ENCODE data around the gene MCC.

MCC gene

GRCh38 chr5:112996830-112997374, 491.4 kb downstream of the MCC start:
- Histone ChIP-seq H3K4me2 (ENCODE audit: low read depth, low read length) (no peak overlapping the region), H3K9me2 (replicated peaks; ENCODE audit: insufficient read depth, low read length) (no peaks in the 10 kb centered on the region), H3F3A (ENCODE audit: insufficient read depth, low read length) (no peaks in the 10 kb centered on the region), H3K9ac (ENCODE audit: low read length) (no peak overlapping the region), H3K9me3 (replicated peaks; ENCODE audit: insufficient read depth, low read length) (no peaks in the 10 kb centered on the region), H2AFZ (ENCODE audit: low read length) (no peak overlapping the region), H3K79me2 (ENCODE audit: low read length) (peaks cover 52% of the 10 kb centered on the region), H3K4me1 (ENCODE audit: low read length) (peaks cover 8% of the 10 kb centered on the region; the same call in 1 of the 2 replicates), H3K4me3 (ENCODE audit: low read length) (no peak overlapping the region), H3K27ac (ENCODE audit: low read length) (no peak overlapping the region), H3K36me3 (replicated peaks; ENCODE audit: insufficient read depth, low read length) (no peaks in the 10 kb centered on the region), H4K20me1 (ENCODE audit: insufficient read depth, low read length) (no peaks in the 10 kb centered on the region), H3K27me3 (replicated peaks; ENCODE audit: insufficient read depth, low read length) (no peaks in the 10 kb centered on the region)
- DNase-seq: no peak
- TF ChIP-seq EZH2 (optimal IDR thresholded peaks at IDR 0.05; ENCODE audit: low read depth, low read length) (no peak), CTCF (IDR thresholded peaks at IDR 0.05; ENCODE audit: low read length) (no peak)

DNA sequence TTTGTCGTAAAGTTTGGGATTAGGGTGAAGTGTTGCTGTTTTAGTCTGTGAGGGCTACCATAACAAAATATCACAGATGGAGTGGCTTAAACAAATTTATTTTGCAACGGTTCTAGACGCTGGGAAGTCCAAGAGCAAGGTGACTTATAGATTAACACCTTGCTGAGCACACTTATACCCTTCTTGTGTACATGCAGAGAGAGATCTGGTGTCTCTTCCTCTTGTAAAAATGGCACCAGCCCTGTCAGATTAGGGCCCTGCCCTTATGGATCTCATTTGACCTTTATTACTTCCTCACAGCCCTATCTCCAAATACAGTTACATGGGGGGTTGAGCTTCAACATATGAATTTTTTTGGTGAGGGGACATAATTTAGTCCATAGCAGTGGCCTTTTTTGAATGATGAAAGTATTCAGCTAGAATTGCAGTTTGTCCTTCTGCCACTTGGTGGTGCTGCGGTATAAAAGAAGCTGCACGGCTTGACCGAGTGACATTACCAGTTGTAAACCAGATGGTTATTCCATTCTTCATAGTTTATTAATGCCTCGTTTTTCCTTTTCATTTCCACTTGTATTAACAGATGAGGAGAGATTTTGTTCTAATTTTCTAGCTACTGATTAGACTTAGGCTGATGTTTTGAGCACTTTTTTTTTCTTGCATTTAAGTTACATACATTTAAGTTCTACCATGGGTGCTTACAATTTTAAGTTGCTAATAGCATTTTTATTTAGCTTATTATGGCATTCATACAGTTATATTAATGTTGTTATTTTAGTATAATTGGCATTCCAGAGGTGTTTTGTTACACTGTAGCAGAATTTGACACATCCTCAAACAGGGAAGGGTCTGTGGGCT, 492.3 kb downstream of the MCC start:
- peak; percentile 80 for DNase-seq
- Histone ChIP-seq H3K9ac (ENCODE audit: low read length) (no peak overlapping the region), H3K79me2 (ENCODE audit: low read length) (peaks cover 61% of the 10 kb centered on the region)

DNA sequence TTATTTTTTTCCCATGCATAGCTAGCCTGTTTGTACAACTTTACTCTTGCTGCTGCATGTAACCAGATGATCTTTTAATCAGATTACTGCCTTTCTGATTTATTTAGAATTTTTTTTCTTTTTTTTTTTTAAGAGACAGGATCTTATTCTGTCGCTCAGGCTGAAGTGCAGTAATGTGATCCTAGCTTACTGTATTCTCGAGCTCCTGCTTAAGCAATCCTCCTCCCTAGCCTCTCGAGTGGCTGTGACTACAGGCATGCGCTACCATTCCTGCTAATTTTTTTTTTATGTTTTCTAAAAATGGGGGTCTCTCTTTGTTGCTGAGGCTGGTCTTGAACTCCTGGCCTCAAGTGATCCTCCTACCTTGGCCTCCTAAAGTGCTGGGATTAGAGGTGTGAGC, 502.0 kb downstream of the MCC start:
- Histone ChIP-seq H3K27me3 (replicated peaks; ENCODE audit: insufficient read depth, low read length) (no peaks in the 10 kb centered on the region), H4K20me1 (ENCODE audit: insufficient read depth, low read length) (no peaks in the 10 kb centered on the region), H3K9me2 (replicated peaks; ENCODE audit: insufficient read depth, low read length) (no peaks in the 10 kb centered on the region), H3K9me3 (replicated peaks; ENCODE audit: insufficient read depth, low read length) (no peaks in the 10 kb centered on the region), H3K27ac (ENCODE audit: low read length) (no peak overlapping the region), H3K4me3 (ENCODE audit: low read length) (no peak overlapping the region), H3K36me3 (replicated peaks; ENCODE audit: insufficient read depth, low read length) (no peaks in the 10 kb centered on the region; the same call in 1 of the 2 replicates), H3F3A (ENCODE audit: insufficient read depth, low read length) (no peaks in the 10 kb centered on the region), H2AFZ (ENCODE audit: low read length) (no peak overlapping the region), H3K79me2 (ENCODE audit: low read length) (peaks cover 93% of the 10 kb centered on the region), H3K4me2 (ENCODE audit: low read depth, low read length) (no peak overlapping the region), H3K9ac (ENCODE audit: low read length) (no peak overlapping the region), H3K4me1 (ENCODE audit: low read length) (no peaks in the 10 kb centered on the region)
- no peak for TF ChIP-seq EZH2 (optimal IDR thresholded peaks at IDR 0.05; ENCODE audit: low read depth, low read length)
- TF ChIP-seq EZH2phosphoT487 (IDR thresholded peaks at IDR 0.05; ENCODE audit: low read length): no peak
- no peak for TF ChIP-seq CTCF (IDR thresholded peaks at IDR 0.05; ENCODE audit: low read length)
- DNase-seq: no peak

More for the DNA sequence above, 492.3 kb downstream of the MCC start:
- H3K9me3 ChIP-seq (replicated peaks; ENCODE audit: insufficient read depth, low read length): no peaks in the 10 kb centered on the region
- no peaks in the 10 kb centered on the region for H3K9me2 ChIP-seq (replicated peaks; ENCODE audit: insufficient read depth, low read length)
- H3K27me3 ChIP-seq (replicated peaks; ENCODE audit: insufficient read depth, low read length): no peaks in the 10 kb centered on the region
- 0 out of 2 replicates have a peak overlapping the region, but pooled peaks have one; percentile 25 for H3K4me2 ChIP-seq (ENCODE audit: low read depth, low read length)
- H3F3A ChIP-seq (ENCODE audit: insufficient read depth, low read length): no peaks in the 10 kb centered on the region
- TF ChIP-seq CTCF (IDR thresholded peaks at IDR 0.05; ENCODE audit: low read length) (peak; percentile 92), EZH2 (optimal IDR thresholded peaks at IDR 0.05; ENCODE audit: low read depth, low read length) (no peak), EZH2phosphoT487 (IDR thresholded peaks at IDR 0.05; ENCODE audit: low read length) (no peak)
- peaks cover 8% of the 10 kb centered on the region; the same call in 1 of the 2 replicates for H3K4me1 ChIP-seq (ENCODE audit: low read length)
- H2AFZ ChIP-seq (ENCODE audit: low read length): no peak overlapping the region
- no peaks in the 10 kb centered on the region for H4K20me1 ChIP-seq (ENCODE audit: insufficient read depth, low read length)
- no peak overlapping the region for H3K4me3 ChIP-seq (ENCODE audit: low read length)
- no peaks in the 10 kb centered on the region for H3K36me3 ChIP-seq (replicated peaks; ENCODE audit: insufficient read depth, low read length)
- H3K27ac ChIP-seq (ENCODE audit: low read length): no peak overlapping the region

All from MM.1S (cell line).